Left ventricle myocardium inferior (tissue), 1 donor: ENCODE results near the gene DCLK3. TPM values are rescaled to one million over a fixed set of nuclear protein-coding genes. Genes with fewer than 3 reads are reported as not detected.

ENCODE experiments used
- DNase-seq: peaks from one replicate; pipeline ENCODE4 v3.0.0-alpha.2; 2020
- H3K27ac ChIP-seq: fragments of 200-600 bp; replicated peaks from 2 replicates; pipeline ENCODE4 v1.8.0; 2021
- H3K27me3 ChIP-seq: fragments of 200-600 bp; 2 replicates; pipeline ENCODE4 v1.8.0; 2021; ENCODE audit warnings: low read depth
- H3K36me3 ChIP-seq: fragments of 200-600 bp; 2 replicates; pipeline ENCODE4 v1.8.0; 2021
- H3K4me1 ChIP-seq: fragments of 200-600 bp; 2 replicates; pipeline ENCODE4 v1.8.0; 2021
- H3K4me3 ChIP-seq: fragments of 200-600 bp; 2 replicates; pipeline ENCODE4 v1.8.0; 2021; ENCODE audit warnings: mild to moderate bottlenecking, moderate library complexity
- H3K9me3 ChIP-seq: fragments of 200-600 bp; replicated peaks from 2 replicates; pipeline ENCODE4 v1.8.0; 2021
- intact Hi-C: fragments of 100-400 bp; cut with micrococcal nuclease; formaldehyde crosslinking; loops from one replicate; pipeline ENCODE4 v1.11.0; 2022
- total RNA-seq: library from RNA; stranded (reverse); fragmentation: NEBNext Ultra II Directional; extraction: Animal tissue kit (Norgen Biotek cat#: 25700); gene quantifications from one replicate; pipeline ENCODE4 v1.2.1, GENCODE V29; 2021
- TF ChIP-seq, protein P1 (sequence below): fragments of 200-600 bp; IDR thresholded peaks from 2 replicates; pipeline ENCODE4 v1.8.0; 2021; ENCODE audit warnings: antibody characterized with exemption, mild to moderate bottlenecking, borderline replicate concordance
- donor health status: DM: no; HTN: yes; CAD: no; lungs with severe emphysema.

DCLK3 gene
- total RNA-seq, 1 donor from 2014 or later = 0.16 TPM

DNA sequence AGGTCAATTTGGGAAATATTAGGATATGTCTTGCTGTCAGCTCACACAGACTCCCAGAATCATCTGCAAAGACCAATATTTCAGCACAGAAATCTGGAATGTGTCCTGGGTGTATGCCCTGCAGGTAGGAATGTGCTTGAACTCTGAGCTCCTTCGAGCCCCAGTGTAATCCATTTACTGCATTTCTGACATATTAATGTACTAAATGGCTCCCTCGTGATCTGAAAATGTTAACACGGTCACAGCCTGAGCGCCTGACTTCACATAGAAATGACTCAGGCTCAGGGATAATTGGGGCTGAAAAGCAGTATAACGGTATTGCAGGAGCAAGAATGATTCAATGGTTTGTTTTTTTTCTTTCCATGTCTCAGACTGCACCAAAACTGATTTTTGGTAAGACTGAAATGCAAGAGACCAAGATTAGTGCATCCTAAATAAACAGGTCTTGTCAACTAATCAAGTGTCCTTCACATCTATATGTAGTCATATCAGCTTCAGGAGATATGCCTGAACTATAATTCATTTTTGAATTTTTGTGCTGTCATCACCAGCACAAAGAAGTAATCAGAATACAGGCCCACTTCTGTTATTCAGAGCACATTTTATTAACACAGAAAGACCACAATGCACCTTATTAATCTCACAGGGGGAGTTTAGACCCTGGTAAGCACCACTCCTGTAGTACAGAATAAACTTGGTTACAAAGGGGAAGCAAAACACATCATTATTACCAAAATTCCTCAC is 49.8 kb downstream of the DCLK3 start:
- Histone ChIP-seq H3K4me1 (no peaks in the 10 kb centered on the region), H3K27me3 (no peaks in the 10 kb centered on the region), H3K27ac (no peak overlapping the region), H3K36me3 (no peaks in the 10 kb centered on the region), H3K4me3 (no peak overlapping the region), H3K9me3 (no peaks in the 10 kb centered on the region)
- DNase-seq = no peak
- intact Hi-C loops = no loop called here
- TF ChIP-seq, protein P1, sequence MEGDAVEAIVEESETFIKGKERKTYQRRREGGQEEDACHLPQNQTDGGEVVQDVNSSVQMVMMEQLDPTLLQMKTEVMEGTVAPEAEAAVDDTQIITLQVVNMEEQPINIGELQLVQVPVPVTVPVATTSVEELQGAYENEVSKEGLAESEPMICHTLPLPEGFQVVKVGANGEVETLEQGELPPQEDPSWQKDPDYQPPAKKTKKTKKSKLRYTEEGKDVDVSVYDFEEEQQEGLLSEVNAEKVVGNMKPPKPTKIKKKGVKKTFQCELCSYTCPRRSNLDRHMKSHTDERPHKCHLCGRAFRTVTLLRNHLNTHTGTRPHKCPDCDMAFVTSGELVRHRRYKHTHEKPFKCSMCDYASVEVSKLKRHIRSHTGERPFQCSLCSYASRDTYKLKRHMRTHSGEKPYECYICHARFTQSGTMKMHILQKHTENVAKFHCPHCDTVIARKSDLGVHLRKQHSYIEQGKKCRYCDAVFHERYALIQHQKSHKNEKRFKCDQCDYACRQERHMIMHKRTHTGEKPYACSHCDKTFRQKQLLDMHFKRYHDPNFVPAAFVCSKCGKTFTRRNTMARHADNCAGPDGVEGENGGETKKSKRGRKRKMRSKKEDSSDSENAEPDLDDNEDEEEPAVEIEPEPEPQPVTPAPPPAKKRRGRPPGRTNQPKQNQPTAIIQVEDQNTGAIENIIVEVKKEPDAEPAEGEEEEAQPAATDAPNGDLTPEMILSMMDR = no peak

DNA sequence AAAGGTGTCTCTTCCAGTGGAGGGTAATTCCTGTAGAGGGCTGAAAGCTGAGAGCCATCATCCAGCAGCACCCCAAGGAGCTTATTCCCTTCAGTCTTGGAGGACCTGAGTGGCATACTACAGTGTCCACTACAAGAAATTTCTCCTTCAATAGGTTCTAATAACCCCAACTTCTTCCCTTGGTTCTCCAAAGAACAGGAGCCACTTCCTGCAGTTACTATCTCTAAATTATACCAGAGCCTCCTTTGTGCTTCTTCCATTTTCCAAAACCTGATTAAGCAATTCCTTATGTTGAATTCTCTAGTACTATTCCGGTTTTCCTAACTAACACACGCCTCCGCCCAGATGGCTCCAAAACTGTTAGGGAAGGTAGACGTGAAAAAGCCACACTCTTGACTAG is 50.4 kb downstream of the DCLK3 start:
- DNase-seq = no peak
- Histone ChIP-seq H3K4me1 (no peaks in the 10 kb centered on the region), H3K36me3 (no peaks in the 10 kb centered on the region), H3K27me3 (no peaks in the 10 kb centered on the region), H3K9me3 (no peaks in the 10 kb centered on the region), H3K4me3 (no peak overlapping the region), H3K27ac (no peak overlapping the region)
- intact Hi-C loops = no loop called here
- TF ChIP-seq, protein P1 = no peak

DNA sequence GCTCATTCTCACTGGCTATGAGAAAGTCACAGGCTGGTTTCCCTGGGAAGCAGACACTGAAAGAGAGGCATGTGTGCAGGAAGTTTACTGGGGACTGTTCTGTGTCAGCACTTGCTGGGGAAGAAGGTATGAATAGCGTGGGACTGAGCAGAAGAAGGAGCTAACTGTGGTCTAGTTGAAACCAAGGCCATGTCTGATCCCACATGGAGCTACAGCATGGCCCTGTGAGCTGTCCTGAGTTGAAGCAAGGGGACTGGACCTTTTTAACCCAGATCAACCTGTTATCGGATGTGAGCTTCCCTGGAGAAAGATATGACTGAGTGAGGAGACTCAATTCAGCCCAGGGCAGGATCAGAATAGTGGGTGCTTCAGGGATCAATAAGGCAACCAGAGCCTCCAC is 53.7 kb downstream of the DCLK3 start:
- TF ChIP-seq, protein P1 = no peak
- no peaks in the 10 kb centered on the region for H3K4me1 ChIP-seq
- no peak overlapping the region for H3K4me3 ChIP-seq
- no peaks in the 10 kb centered on the region for H3K36me3 ChIP-seq
- H3K27ac ChIP-seq = no peak overlapping the region
- DNase-seq = no peak
- H3K9me3 ChIP-seq = no peaks in the 10 kb centered on the region
- intact Hi-C loops = no loop called here
- peaks cover 14% of the 10 kb centered on the region for H3K27me3 ChIP-seq

DNA sequence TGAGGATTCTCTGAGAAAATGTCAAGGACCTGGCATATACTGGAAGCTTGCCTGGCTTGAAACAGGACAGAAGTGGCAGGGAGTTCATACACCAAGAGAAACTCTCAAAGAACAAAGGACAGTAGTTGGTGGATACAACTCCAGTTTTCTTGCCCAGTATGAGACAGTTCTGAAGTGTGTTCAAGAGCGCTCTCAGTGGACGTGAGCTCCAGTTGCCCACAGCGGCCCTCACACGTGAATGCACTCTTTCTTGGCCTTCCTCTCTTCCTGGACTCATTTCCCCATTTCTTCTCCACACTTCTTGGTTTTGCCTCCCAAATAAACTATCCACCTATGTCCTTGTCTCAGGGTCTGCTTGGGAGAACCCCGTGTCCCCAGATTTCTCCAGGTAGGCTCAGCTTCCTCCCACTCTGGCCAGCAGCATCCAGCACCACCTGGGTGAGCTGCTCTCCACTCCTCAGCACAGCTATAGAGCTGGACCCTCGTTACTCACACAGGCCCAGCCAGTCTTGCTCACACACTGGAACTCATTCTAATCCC is 54.5 kb downstream of the DCLK3 start:
- no peaks in the 10 kb centered on the region for H3K9me3 ChIP-seq
- intact Hi-C loops = no loop called here
- no peak for DNase-seq
- peaks cover 14% of the 10 kb centered on the region for H3K27me3 ChIP-seq
- H3K4me1 ChIP-seq = no peaks in the 10 kb centered on the region
- no peak overlapping the region for H3K27ac ChIP-seq
- no peak overlapping the region for H3K4me3 ChIP-seq
- TF ChIP-seq, protein P1 = no peak
- H3K36me3 ChIP-seq = no peaks in the 10 kb centered on the region

DNA sequence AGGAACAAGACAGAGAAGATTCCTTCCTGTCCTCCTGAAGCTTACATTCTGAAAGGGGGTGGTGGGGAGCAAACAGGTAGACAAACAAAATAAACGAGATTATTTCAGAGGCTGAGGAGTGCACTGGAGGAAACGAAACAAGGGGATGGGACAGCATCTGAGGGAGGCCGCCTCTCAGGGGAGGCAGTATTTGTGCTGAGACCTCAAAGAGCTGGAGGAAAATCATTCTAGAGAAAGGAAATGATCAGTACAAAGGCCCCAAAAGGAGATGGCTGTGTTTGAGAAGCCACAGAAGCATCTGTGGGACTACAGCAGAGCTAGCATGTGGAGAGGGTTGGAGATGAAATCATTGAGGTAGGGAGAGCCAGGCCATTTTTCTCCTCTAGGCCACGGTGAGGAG is 55.1 kb downstream of the DCLK3 start:
- no peak for DNase-seq
- no peaks in the 10 kb centered on the region for H3K9me3 ChIP-seq
- intact Hi-C loops = no loop called here
- H3K4me1 ChIP-seq = no peaks in the 10 kb centered on the region
- no peak overlapping the region for H3K4me3 ChIP-seq
- no peaks in the 10 kb centered on the region for H3K36me3 ChIP-seq
- TF ChIP-seq, protein P1 = no peak
- peaks cover 14% of the 10 kb centered on the region for H3K27me3 ChIP-seq
- H3K27ac ChIP-seq = no peak overlapping the region
